NCI-H1436 (cell line): ENCODE data around the gene TMBIM4.

Experiments used
- DNase-seq: peaks from one replicate; lab custom pipeline; 2025; lab: John Stamatoyannopoulos, UW

The TMBIM4 gene

GRCh38 chr12:66090157-66090556, 79.6 kb downstream of the TMBIM4 start:
- DNase-seq = no peak

GRCh38 chr12:66087365-66087943, 82.3 kb downstream of the TMBIM4 start:
- DNase-seq = peak; percentile 11

DNA sequence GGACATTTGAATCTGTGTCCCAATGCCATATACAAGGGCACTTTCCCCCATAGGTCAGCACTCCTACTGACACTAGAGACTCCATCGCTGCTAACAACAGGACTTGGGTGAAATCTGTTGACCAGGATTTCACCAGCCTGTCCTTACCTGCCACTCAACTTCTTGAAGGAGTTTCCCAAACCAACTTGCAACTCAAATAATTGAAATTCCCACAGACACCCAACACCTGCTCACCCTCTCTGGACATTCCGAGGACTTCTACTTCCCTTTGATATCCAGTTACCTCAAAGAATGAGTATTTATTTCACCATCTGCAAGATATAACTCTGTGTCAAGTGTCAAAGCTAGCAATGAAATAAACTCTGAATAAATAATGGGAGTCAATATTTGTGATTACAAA, 83.8 kb downstream of the TMBIM4 start:
- DNase-seq = no peak
